Glutamatergic neuron (in vitro differentiated cells): ENCODE data around the gene SYT17. TPM values are rescaled to one million over a fixed set of nuclear protein-coding genes. Genes with fewer than 3 reads are reported as not detected.
"Not testable (repeated sequence)": the region's sequence is repeated elsewhere in the genome, so short reads cannot be mapped to it uniquely, and the experiment has no call there.

Source experiments
- DNase-seq: peaks from one replicate; pipeline ENCODE4 v3.0.0; 2022
- H3K27ac Mint-ChIP-seq: one replicate; pipeline ENCODE4 v1.8.0; 2020; ENCODE audit warnings: mild to moderate bottlenecking, mixed read lengths, inconsistent platforms; ENCODE audit not compliant: unreplicated experiment
- H3K27me3 Mint-ChIP-seq: one replicate; pipeline ENCODE4 v1.8.0; 2020; ENCODE audit warnings: mild to moderate bottlenecking, moderate library complexity, mixed read lengths, inconsistent platforms; ENCODE audit not compliant: unreplicated experiment
- H3K36me3 Mint-ChIP-seq: one replicate; pipeline ENCODE4 v1.8.0; 2020; ENCODE audit warnings: mild to moderate bottlenecking, mixed read lengths, inconsistent platforms; ENCODE audit not compliant: unreplicated experiment
- H3K4me1 Mint-ChIP-seq: one replicate; pipeline ENCODE4 v1.8.0; 2020; ENCODE audit warnings: mild to moderate bottlenecking, low read depth, mixed read lengths, inconsistent platforms; ENCODE audit not compliant: unreplicated experiment
- H3K4me3 Mint-ChIP-seq: one replicate; pipeline ENCODE4 v1.8.0; 2020; ENCODE audit warnings: mild to moderate bottlenecking, mixed read lengths, inconsistent platforms; ENCODE audit not compliant: unreplicated experiment
- H3K9me3 Mint-ChIP-seq: one replicate; pipeline ENCODE4 v1.8.0; 2020; ENCODE audit warnings: mild to moderate bottlenecking, moderate library complexity, mixed read lengths, inconsistent platforms; ENCODE audit not compliant: unreplicated experiment
- CTCF ChIP-seq: fragments of 200-600 bp; sonication (generic); IDR thresholded peaks from one replicate; pipeline ENCODE4 v1.5.0; 2021; ENCODE audit not compliant: partially characterized antibody, unreplicated experiment
- total RNA-seq: library from RNA; stranded (reverse); fragmentation: NEBNext Ultra II Directional; extraction: Animal tissue kit (Norgen Biotek cat#: 25700); gene quantifications from one replicate; pipeline ENCODE4 v1.2.1, GENCODE V29; 2021; ENCODE audit not compliant: unreplicated experiment

SYT17 gene
- total RNA-seq, 1 donor from 2014 or later, result 10.0 TPM

DNA sequence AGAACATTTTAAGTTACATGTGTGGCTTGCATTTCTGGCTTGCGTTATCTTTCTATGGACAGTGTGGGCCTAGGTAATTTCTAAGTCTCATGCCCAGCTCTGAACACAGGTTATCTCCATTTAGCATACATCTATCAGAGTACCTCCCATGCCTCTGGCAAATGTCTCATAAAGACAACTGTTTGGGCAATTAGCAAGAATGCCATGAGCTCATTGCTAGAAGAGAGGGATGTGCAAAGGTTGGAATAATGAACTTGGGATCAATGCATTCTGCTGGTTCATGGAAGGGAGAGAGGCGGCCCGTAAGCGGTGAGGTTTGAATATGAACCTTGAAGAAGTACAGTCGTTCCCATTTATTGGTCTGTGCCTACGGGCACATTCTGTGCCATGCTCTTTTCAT lies 14.4 kb downstream of the SYT17 start:
- Mint-ChIP-seq H3K36me3 (peaks cover 5% of the 10 kb centered on the region), H3K27ac (no peak overlapping the region), H3K4me1 (peaks cover 1% of the 10 kb centered on the region), H3K4me3 (no peak overlapping the region), H3K9me3 (peaks cover under 1% of the 10 kb centered on the region), H3K27me3 (no peaks in the 10 kb centered on the region)
- no peak for DNase-seq
- TF ChIP-seq CTCF, result no peak

- no peak for TF ChIP-seq CTCF
- H3K4me1 Mint-ChIP-seq, result no peaks in the 10 kb centered on the region
- peaks cover 1% of the 10 kb centered on the region for H3K9me3 Mint-ChIP-seq
- H3K36me3 Mint-ChIP-seq, result peaks cover 5% of the 10 kb centered on the region
- DNase-seq, result no peak
- H3K27me3 Mint-ChIP-seq, result no peaks in the 10 kb centered on the region
- H3K4me3 Mint-ChIP-seq, result no peak overlapping the region
- H3K27ac Mint-ChIP-seq, result no peak overlapping the region
Observed at GRCh38 chr16:19183187-19183586, 15.1 kb downstream of the SYT17 start.

- no peak for DNase-seq
- Mint-ChIP-seq H3K4me3 (no peak overlapping the region), H3K9me3 (peaks cover 1% of the 10 kb centered on the region), H3K27me3 (no peaks in the 10 kb centered on the region), H3K27ac (no peak overlapping the region), H3K36me3 (peaks cover 5% of the 10 kb centered on the region), H3K4me1 (no peaks in the 10 kb centered on the region)
- TF ChIP-seq CTCF, result no peak
Observed at GRCh38 chr16:19184823-19185509, 16.9 kb downstream of the SYT17 start.

- peaks cover 5% of the 10 kb centered on the region for H3K36me3 Mint-ChIP-seq
- TF ChIP-seq CTCF, result no peak
- H3K27ac Mint-ChIP-seq, result no peak overlapping the region
- no peaks in the 10 kb centered on the region for H3K27me3 Mint-ChIP-seq
- no peak for DNase-seq
- peaks cover 2% of the 10 kb centered on the region for H3K4me1 Mint-ChIP-seq
- no peak overlapping the region for H3K4me3 Mint-ChIP-seq
- H3K9me3 Mint-ChIP-seq, result peaks cover 1% of the 10 kb centered on the region
Observed at GRCh38 chr16:19185510-19185851, 17.4 kb downstream of the SYT17 start.

GRCh38 chr16:19186408-19186807 lies 18.4 kb downstream of the SYT17 start:
- peaks cover 1% of the 10 kb centered on the region for H3K9me3 Mint-ChIP-seq
- no peak for DNase-seq
- no peaks in the 10 kb centered on the region for H3K27me3 Mint-ChIP-seq
- no peak overlapping the region for H3K27ac Mint-ChIP-seq
- H3K36me3 Mint-ChIP-seq, result peaks cover 5% of the 10 kb centered on the region
- TF ChIP-seq CTCF, result no peak
- H3K4me1 Mint-ChIP-seq, result peaks cover 3% of the 10 kb centered on the region
- H3K4me3 Mint-ChIP-seq, result no peak overlapping the region

DNA sequence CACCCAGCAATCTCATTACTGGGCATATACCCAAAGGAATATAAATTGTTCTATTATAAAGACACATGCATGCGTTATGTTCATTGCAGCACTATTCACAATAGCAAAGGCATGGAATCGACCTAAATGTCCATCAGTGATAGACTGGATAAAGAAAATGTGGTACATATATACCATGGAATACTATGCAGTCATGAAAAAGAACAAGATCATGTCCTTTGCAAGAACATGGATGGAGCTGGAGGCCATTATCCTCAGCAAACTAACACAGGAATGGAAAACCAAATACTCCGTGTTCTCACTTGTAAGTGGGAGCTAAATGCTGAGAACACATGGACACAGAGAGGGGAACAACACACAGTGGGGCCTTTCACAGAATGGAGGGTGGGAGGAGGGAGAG lies 19.9 kb downstream of the SYT17 start:
- H3K27me3 Mint-ChIP-seq, H3K27ac Mint-ChIP-seq: not testable (repeated sequence)

More for the DNA sequence above, 19.9 kb downstream of the SYT17 start:
- H3K4me1 Mint-ChIP-seq, DNase-seq, H3K4me3 Mint-ChIP-seq, H3K9me3 Mint-ChIP-seq: not testable (repeated sequence)
- H3K36me3 Mint-ChIP-seq, result peaks cover 11% of the 10 kb centered on the region
